ENCODE measurements around the gene LOXL4. TPM values are rescaled to one million over a fixed set of nuclear protein-coding genes. Genes with fewer than 3 reads are reported as not detected.
A peak's percentile ranks its signal among the peaks of the same experiment; 100 is the strongest.

Gene LOXL4
- total RNA-seq, 4 donors from 2014 or later: 1.6 to 2.3 (median 1.7) TPM

GRCh38 chr10:98300526-98301229, 32.7 kb upstream of the LOXL4 start:
- Histone ChIP-seq H3K4me3 (no peak overlapping the region), H3K27ac (no peak overlapping the region), H3K27me3 (peaks cover 5% of the 10 kb centered on the region), H3K4me1 (peaks cover 6% of the 10 kb centered on the region), H3K36me3 (no peaks in the 10 kb centered on the region), H3K9me3 (no peaks in the 10 kb centered on the region)
- no peak for TF ChIP-seq EP300 (IDR thresholded peaks at IDR 0.05)
- no peak for TF ChIP-seq POLR2A (IDR thresholded peaks at IDR 0.05)
- no peak for TF ChIP-seq CTCF (IDR thresholded peaks at IDR 0.05)
- no peak for TF ChIP-seq POLR2AphosphoS5 (IDR thresholded peaks at IDR 0.05)
- peak in 1 of 2 donors; percentile 67 for DNase-seq (ENCODE audit: low spot score in 2 of 2)
- WGBS: 92% methylated on average over 7 of the region's 7 CpGs

DNA sequence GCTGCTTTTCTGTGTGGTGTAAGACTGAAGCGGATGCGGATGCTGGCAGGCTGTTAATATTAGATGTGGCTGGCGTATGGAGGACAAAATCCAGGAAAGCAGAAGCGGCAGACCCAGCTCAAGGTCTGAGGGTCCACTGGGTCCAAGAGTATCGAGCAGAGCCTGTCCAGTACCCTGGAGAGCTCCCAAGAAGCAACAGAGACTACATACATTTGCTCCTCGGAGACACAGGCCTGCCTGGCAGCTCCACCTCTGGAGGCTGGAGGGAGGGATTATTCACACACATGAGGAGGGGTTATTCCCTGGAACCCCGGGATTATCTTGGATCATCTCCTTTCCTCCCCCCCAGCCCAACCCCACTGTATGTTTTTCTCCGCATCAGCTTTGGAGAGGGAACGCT, 31.3 kb upstream of the LOXL4 start:
- DNase-seq (ENCODE audit: low spot score in 2 of 2): peak in 1 of 2 donors; percentile 23
- no peaks in the 10 kb centered on the region for H3K36me3 ChIP-seq
- H3K4me1 ChIP-seq: peaks cover 12% of the 10 kb centered on the region
- H3K27me3 ChIP-seq: peaks cover 5% of the 10 kb centered on the region
- TF ChIP-seq CTCF (IDR thresholded peaks at IDR 0.05) (no peak), POLR2AphosphoS5 (IDR thresholded peaks at IDR 0.05) (no peak), POLR2A (IDR thresholded peaks at IDR 0.05) (no peak), EP300 (IDR thresholded peaks at IDR 0.05) (no peak)
- 74% methylated on average over 9 of the region's 9 CpGs for WGBS
- H3K27ac ChIP-seq: no peak overlapping the region
- H3K4me3 ChIP-seq: no peak overlapping the region
- H3K9me3 ChIP-seq: no peaks in the 10 kb centered on the region

GRCh38 chr10:98296524-98296923, 28.5 kb upstream of the LOXL4 start:
- Histone ChIP-seq H3K27ac (no peak overlapping the region), H3K9me3 (no peaks in the 10 kb centered on the region)
- 71% methylated on average over 1 of the region's 1 CpG for WGBS

DNA sequence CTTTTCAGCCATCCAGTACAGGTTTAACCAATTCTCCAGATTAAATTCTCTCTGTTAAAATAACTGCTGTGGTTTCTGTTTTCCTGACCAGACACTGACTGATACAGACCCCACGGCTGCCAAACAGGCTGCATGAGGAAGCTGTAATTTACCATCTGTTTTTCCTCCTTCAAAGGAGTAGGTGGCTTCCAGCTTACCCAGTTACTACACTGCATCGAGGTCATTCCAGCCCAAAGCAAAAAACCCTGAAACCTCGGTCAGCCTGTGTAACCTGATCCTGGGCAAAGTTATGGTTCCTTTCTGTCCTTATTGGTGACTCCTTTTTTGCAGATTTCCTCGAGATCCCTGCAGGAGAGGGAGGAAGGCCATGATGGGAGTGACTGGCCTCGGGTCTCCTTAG, 27.9 kb upstream of the LOXL4 start:
- no peaks in the 10 kb centered on the region for H3K9me3 ChIP-seq
- H3K27me3 ChIP-seq: no peaks in the 10 kb centered on the region
- no peak for TF ChIP-seq POLR2AphosphoS5 (IDR thresholded peaks at IDR 0.05)
- peak in 1 of 2 donors; percentile 44 for DNase-seq (ENCODE audit: low spot score in 2 of 2)
- H3K36me3 ChIP-seq: no peaks in the 10 kb centered on the region
- H3K4me3 ChIP-seq: no peak overlapping the region
- H3K27ac ChIP-seq: peak overlapping the region; percentile 41
- peaks cover 23% of the 10 kb centered on the region for H3K4me1 ChIP-seq
- 35% methylated on average over 5 of the region's 5 CpGs for WGBS

More at GRCh38 chr10:98296524-98296923, 28.5 kb upstream of the LOXL4 start:
- peaks cover 2% of the 10 kb centered on the region for H3K27me3 ChIP-seq
- H3K4me3 ChIP-seq: no peak overlapping the region
- no peaks in the 10 kb centered on the region for H3K36me3 ChIP-seq
- peaks cover 23% of the 10 kb centered on the region for H3K4me1 ChIP-seq
- DNase-seq (ENCODE audit: low spot score in 2 of 2): peak in 1 of 2 donors; percentile 12
- no peak for TF ChIP-seq CTCF (IDR thresholded peaks at IDR 0.05)
- no peak for TF ChIP-seq POLR2AphosphoS5 (IDR thresholded peaks at IDR 0.05)
- no peak for TF ChIP-seq POLR2A (IDR thresholded peaks at IDR 0.05)
- no peak for TF ChIP-seq EP300 (IDR thresholded peaks at IDR 0.05)

DNA sequence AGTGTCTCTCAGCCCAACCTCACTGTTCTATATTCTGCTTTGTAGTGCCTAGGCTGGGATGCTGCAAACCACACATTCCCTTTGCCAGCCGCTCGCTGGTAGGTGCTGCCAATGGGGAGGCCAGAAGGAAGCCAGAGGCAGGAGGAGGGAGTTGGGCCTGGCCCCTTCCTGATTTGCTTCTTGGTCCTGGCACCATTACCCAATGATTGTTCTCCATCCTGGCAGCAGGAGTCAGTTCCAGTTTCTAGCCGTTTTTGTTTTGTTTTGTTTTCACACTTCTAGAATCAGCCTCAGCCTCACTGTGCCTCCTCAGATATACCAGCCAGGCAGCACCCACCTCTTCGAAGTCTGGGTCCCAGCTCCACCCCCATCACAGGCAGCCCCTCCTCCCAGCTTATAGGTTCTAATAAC, 27.4 kb upstream of the LOXL4 start:
- no peaks in the 10 kb centered on the region for H3K9me3 ChIP-seq
- H3K4me3 ChIP-seq: no peak overlapping the region
- TF ChIP-seq POLR2A (IDR thresholded peaks at IDR 0.05) (no peak), POLR2AphosphoS5 (IDR thresholded peaks at IDR 0.05) (no peak), EP300 (IDR thresholded peaks at IDR 0.05) (no peak)
- no peaks in the 10 kb centered on the region for H3K27me3 ChIP-seq
- H3K27ac ChIP-seq: peak overlapping the region; percentile 41
- H3K36me3 ChIP-seq: no peaks in the 10 kb centered on the region
- H3K4me1 ChIP-seq: peaks cover 23% of the 10 kb centered on the region
- DNase-seq (ENCODE audit: low spot score in 2 of 2): peak in 1 of 2 donors; percentile 58
- WGBS: 39% methylated on average over 4 of the region's 4 CpGs

- H3K27ac ChIP-seq: no peak overlapping the region
- WGBS: 77% methylated on average over 3 of the region's 3 CpGs
Measured at GRCh38 chr10:98294270-98294627, 26.3 kb upstream of the LOXL4 start.

More at GRCh38 chr10:98294270-98294627, 26.3 kb upstream of the LOXL4 start:
- no peaks in the 10 kb centered on the region for H3K36me3 ChIP-seq
- peak in 1 of 2 donors; percentile 43 for DNase-seq (ENCODE audit: low spot score in 2 of 2)
- no peak overlapping the region for H3K4me3 ChIP-seq
- no peaks in the 10 kb centered on the region for H3K9me3 ChIP-seq
- H3K27me3 ChIP-seq: no peaks in the 10 kb centered on the region
- no peak for TF ChIP-seq EP300 (IDR thresholded peaks at IDR 0.05)
- TF ChIP-seq CTCF (IDR thresholded peaks at IDR 0.05): no peak
- H3K4me1 ChIP-seq: peaks cover 23% of the 10 kb centered on the region

Data from suprapubic skin (tissue), 4 donors.